Trophoblast cell (in vitro differentiated cells and primary cell): Measurements from ENCODE around the gene TNN.

Source experiments
- DNase-seq, 2 donors: peaks; one replicate each; pipeline ENCODE4 v3.0.0-alpha.2; 2016
- H2AFZ ChIP-seq: 2 replicates; pipeline ENCODE4 v1.6.1; 2013; ENCODE audit warnings: low read length, moderate library complexity, mild to moderate bottlenecking; ENCODE audit not compliant: insufficient read depth, poor library complexity
- H2AK5ac ChIP-seq: 2 replicates; pipeline ENCODE4 v1.6.1; 2013; ENCODE audit warnings: mild to moderate bottlenecking, low read length
- H2BK120ac ChIP-seq: 2 replicates; pipeline ENCODE4 v1.6.1; 2013; ENCODE audit warnings: low read length, mild to moderate bottlenecking, moderate library complexity; ENCODE audit not compliant: insufficient read depth, poor library complexity
- H2BK12ac ChIP-seq: 2 replicates; pipeline ENCODE4 v1.6.1; 2013; ENCODE audit warnings: mild to moderate bottlenecking, low read length, moderate library complexity
- H2BK5ac ChIP-seq: 2 replicates; pipeline ENCODE4 v1.6.1; 2013; ENCODE audit warnings: low read length, low read depth, moderate library complexity, mild to moderate bottlenecking; ENCODE audit not compliant: poor library complexity
- H3K14ac ChIP-seq: 2 replicates; pipeline ENCODE4 v1.6.1; 2013; ENCODE audit warnings: mild to moderate bottlenecking, low read length
- H3K18ac ChIP-seq: 2 replicates; pipeline ENCODE4 v1.6.1; 2013; ENCODE audit warnings: mild to moderate bottlenecking, low read length
- H3K23ac ChIP-seq: 2 replicates; pipeline ENCODE4 v1.6.1; 2013; ENCODE audit warnings: low read length
- H3K27ac ChIP-seq: 2 replicates; pipeline ENCODE4 v1.5.1; 2013; ENCODE audit warnings: low read depth, mild to moderate bottlenecking, inconsistent platforms, low read length, moderate library complexity
- H3K27me3 ChIP-seq: 2 replicates; pipeline ENCODE4 v1.6.1; 2013; ENCODE audit warnings: inconsistent platforms, mild to moderate bottlenecking, low read length, moderate library complexity; ENCODE audit not compliant: insufficient read depth
- H3K36me3 ChIP-seq, 2 experiments: 1 replicate in 1 of 2; 2 replicates in 1 of 2; pipeline ENCODE4 v1.6.1; 2013; ENCODE audit warnings: low read length in 2 of 2, mild to moderate bottlenecking in 2 of 2, moderate library complexity in 1 of 2; ENCODE audit not compliant: insufficient read depth in 2 of 2, control insufficient read depth in 1 of 2
- H3K4ac ChIP-seq: 2 replicates; pipeline ENCODE4 v1.6.1; 2013; ENCODE audit warnings: low read depth, mild to moderate bottlenecking, low read length, moderate library complexity
- H3K4me1 ChIP-seq, 2 experiments: 1 replicate in 1 of 2; 2 replicates in 1 of 2; pipeline ENCODE4 v1.6.1; 2013; ENCODE audit warnings: low read length in 2 of 2, mild to moderate bottlenecking in 2 of 2, moderate library complexity in 1 of 2; ENCODE audit not compliant: insufficient read depth in 2 of 2, control insufficient read depth in 1 of 2
- H3K4me2 ChIP-seq: 2 replicates; pipeline ENCODE4 v1.6.1; 2013; ENCODE audit warnings: inconsistent platforms, mild to moderate bottlenecking, low read length, moderate library complexity
- H3K4me3 ChIP-seq: 2 replicates; pipeline ENCODE4 v1.5.1; 2013; ENCODE audit warnings: mild to moderate bottlenecking, low read depth, low read length, inconsistent platforms
- H3K79me1 ChIP-seq: one replicate; pipeline ENCODE4 v1.6.1; 2013; ENCODE audit warnings: low read length
- H3K79me2 ChIP-seq: 2 replicates; pipeline ENCODE4 v1.6.1; 2013; ENCODE audit warnings: low read length, mild to moderate bottlenecking; ENCODE audit not compliant: control insufficient read depth, insufficient read depth, poor library complexity
- H3K9ac ChIP-seq: 2 replicates; pipeline ENCODE4 v1.6.1; 2013; ENCODE audit warnings: mild to moderate bottlenecking, low read length
- H3K9me3 ChIP-seq: 2 replicates; pipeline ENCODE4 v1.6.1; 2013; ENCODE audit warnings: low read depth, mild to moderate bottlenecking, control low read depth, inconsistent platforms, low read length; ENCODE audit not compliant: insufficient read depth
- H4K12ac ChIP-seq: 2 replicates; pipeline ENCODE4 v1.6.1; 2013; ENCODE audit warnings: low read depth, mild to moderate bottlenecking, low read length, moderate library complexity
- H4K8ac ChIP-seq: 2 replicates; pipeline ENCODE4 v1.6.1; 2013; ENCODE audit warnings: low read depth, mild to moderate bottlenecking, low read length, moderate library complexity
- H4K91ac ChIP-seq: one replicate; pipeline ENCODE4 v1.6.1; 2013; ENCODE audit warnings: low read depth, mild to moderate bottlenecking, low read length, moderate library complexity
- WGBS: extraction: QIAGEN DNeasy Blood & Tissue Kit; methylation state at CpG from one replicate; pipeline ENCODE4 v1.1.7; 2013; ENCODE audit warnings: missing lambda C conversion rate; ENCODE audit not compliant: insufficient read length, insufficient coverage; ENCODE audit errors: extremely low coverage; 5-methylcytosine and 5-hydroxymethylcytosine counted together

TNN gene

GRCh38 chr1:175152006-175152652 lies 84.5 kb downstream of the TNN start:
- no peak overlapping the region for H2BK5ac ChIP-seq
- peak in 1 of 2 donors; percentile 71 for DNase-seq
- no peak overlapping the region for H4K12ac ChIP-seq
- H2AFZ ChIP-seq, result no peak overlapping the region
- H3K79me1 ChIP-seq, result no peaks in the 10 kb centered on the region
- no peak overlapping the region for H3K14ac ChIP-seq
- no peak overlapping the region for H3K18ac ChIP-seq
- no peak overlapping the region for H2BK12ac ChIP-seq
- H3K9me3 ChIP-seq, result no peaks in the 10 kb centered on the region
- no peaks in the 10 kb centered on the region for H3K27me3 ChIP-seq
- no peak overlapping the region for H2BK120ac ChIP-seq
- no peak overlapping the region for H4K8ac ChIP-seq
- no peak overlapping the region for H4K91ac ChIP-seq
- no peak overlapping the region for H3K23ac ChIP-seq
- H3K9ac ChIP-seq, result no peak overlapping the region
- H3K27ac ChIP-seq, result no peak overlapping the region
- no peak overlapping the region for H3K4ac ChIP-seq
- H2AK5ac ChIP-seq, result no peak overlapping the region
- H3K4me2 ChIP-seq, result no peak overlapping the region
- WGBS, result no CpG with 5 or more reads among the region's 15 CpGs
- no peaks in the 10 kb centered on the region for H3K79me2 ChIP-seq
- H3K4me1 ChIP-seq, result no peaks in the 10 kb centered on the region
- H3K36me3 ChIP-seq, result no peaks in the 10 kb centered on the region
- no peak overlapping the region for H3K4me3 ChIP-seq

GRCh38 chr1:175154629-175155472 lies 87.2 kb downstream of the TNN start:
- WGBS, result no CpG with 5 or more reads among the region's 11 CpGs
- no peak overlapping the region for H4K91ac ChIP-seq

GRCh38 chr1:175155473-175155856 lies 87.8 kb downstream of the TNN start:
- no peak overlapping the region for H4K12ac ChIP-seq
- H3K4me1 ChIP-seq, result no peaks in the 10 kb centered on the region
- peak overlapping the region; percentile 4 for H4K91ac ChIP-seq
- no CpG with 5 or more reads among the region's 4 CpGs for WGBS
- no peak overlapping the region for H3K27ac ChIP-seq
- H3K36me3 ChIP-seq, result peaks cover 2 to 13% of the 10 kb centered on the region in 2 experiments
- H2BK120ac ChIP-seq, result no peak overlapping the region
- H3K4me3 ChIP-seq, result no peak overlapping the region
- H3K23ac ChIP-seq, result no peak overlapping the region
- H3K14ac ChIP-seq, result no peak overlapping the region
- no peak overlapping the region for H3K18ac ChIP-seq
- H4K8ac ChIP-seq, result no peak overlapping the region
- H3K4ac ChIP-seq, result no peak overlapping the region
- H3K4me2 ChIP-seq, result no peak overlapping the region
- H3K27me3 ChIP-seq, result no peaks in the 10 kb centered on the region
- H3K79me2 ChIP-seq, result no peaks in the 10 kb centered on the region
- H3K79me1 ChIP-seq, result no peaks in the 10 kb centered on the region
- H3K9me3 ChIP-seq, result no peaks in the 10 kb centered on the region
- peak overlapping the region; percentile 3 for H2AK5ac ChIP-seq
- no peak overlapping the region for H2BK12ac ChIP-seq
- H3K9ac ChIP-seq, result no peak overlapping the region
- no peak overlapping the region for H2BK5ac ChIP-seq
- no peak for DNase-seq
- no peak overlapping the region for H2AFZ ChIP-seq

More at GRCh38 chr1:175154629-175155472, 87.2 kb downstream of the TNN start:
- H2AK5ac ChIP-seq, result no peak overlapping the region
- H3K9ac ChIP-seq, result no peak overlapping the region
- H3K14ac ChIP-seq, result no peak overlapping the region
- no peak overlapping the region for H3K4ac ChIP-seq
- H2BK5ac ChIP-seq, result no peak overlapping the region
- no peak overlapping the region for H4K12ac ChIP-seq
- no peak overlapping the region for H3K4me3 ChIP-seq
- no peak overlapping the region for H3K18ac ChIP-seq
- no peak overlapping the region for H3K27ac ChIP-seq
- H3K79me1 ChIP-seq, result no peaks in the 10 kb centered on the region
- H2AFZ ChIP-seq, result no peak overlapping the region
- H3K4me1 ChIP-seq, result no peaks in the 10 kb centered on the region
- no peaks in the 10 kb centered on the region for H3K79me2 ChIP-seq
- peak; percentile 60 to 85 for DNase-seq
- H2BK12ac ChIP-seq, result no peak overlapping the region
- no peak overlapping the region for H3K23ac ChIP-seq
- H3K36me3 ChIP-seq, result peaks cover 0 to 7% of the 10 kb centered on the region in 2 experiments
- no peaks in the 10 kb centered on the region for H3K27me3 ChIP-seq
- H4K8ac ChIP-seq, result no peak overlapping the region
- H2BK120ac ChIP-seq, result no peak overlapping the region
- H3K4me2 ChIP-seq, result no peak overlapping the region
- H3K9me3 ChIP-seq, result no peaks in the 10 kb centered on the region

- H4K12ac ChIP-seq, result no peak overlapping the region
- no peak overlapping the region for H4K91ac ChIP-seq
- H2BK5ac ChIP-seq, result no peak overlapping the region
- H3K79me1 ChIP-seq, result no peaks in the 10 kb centered on the region
- H3K4me2 ChIP-seq, result no peak overlapping the region
- H3K27ac ChIP-seq, result no peak overlapping the region
- H2AFZ ChIP-seq, result no peak overlapping the region
- no peak overlapping the region for H2BK120ac ChIP-seq
- DNase-seq, result no peak
- H3K36me3 ChIP-seq, result peaks cover 6 to 18% of the 10 kb centered on the region in 2 experiments
- no peaks in the 10 kb centered on the region for H3K4me1 ChIP-seq
- H4K8ac ChIP-seq, result no peak overlapping the region
- H3K18ac ChIP-seq, result no peak overlapping the region
- no CpG with 5 or more reads among the region's 5 CpGs for WGBS
- no peaks in the 10 kb centered on the region for H3K79me2 ChIP-seq
- no peaks in the 10 kb centered on the region for H3K9me3 ChIP-seq
- H3K4me3 ChIP-seq, result no peak overlapping the region
- no peaks in the 10 kb centered on the region for H3K27me3 ChIP-seq
- no peak overlapping the region for H2AK5ac ChIP-seq
- H3K14ac ChIP-seq, result no peak overlapping the region
- H3K9ac ChIP-seq, result no peak overlapping the region
- no peak overlapping the region for H3K4ac ChIP-seq
- no peak overlapping the region for H3K23ac ChIP-seq
- no peak overlapping the region for H2BK12ac ChIP-seq
Measured at GRCh38 chr1:175155936-175156335, 88.3 kb downstream of the TNN start.
